ENCODE results near the gene MDFI.

Gene MDFI, protein sequence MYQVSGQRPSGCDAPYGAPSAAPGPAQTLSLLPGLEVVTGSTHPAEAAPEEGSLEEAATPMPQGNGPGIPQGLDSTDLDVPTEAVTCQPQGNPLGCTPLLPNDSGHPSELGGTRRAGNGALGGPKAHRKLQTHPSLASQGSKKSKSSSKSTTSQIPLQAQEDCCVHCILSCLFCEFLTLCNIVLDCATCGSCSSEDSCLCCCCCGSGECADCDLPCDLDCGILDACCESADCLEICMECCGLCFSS

DNA sequence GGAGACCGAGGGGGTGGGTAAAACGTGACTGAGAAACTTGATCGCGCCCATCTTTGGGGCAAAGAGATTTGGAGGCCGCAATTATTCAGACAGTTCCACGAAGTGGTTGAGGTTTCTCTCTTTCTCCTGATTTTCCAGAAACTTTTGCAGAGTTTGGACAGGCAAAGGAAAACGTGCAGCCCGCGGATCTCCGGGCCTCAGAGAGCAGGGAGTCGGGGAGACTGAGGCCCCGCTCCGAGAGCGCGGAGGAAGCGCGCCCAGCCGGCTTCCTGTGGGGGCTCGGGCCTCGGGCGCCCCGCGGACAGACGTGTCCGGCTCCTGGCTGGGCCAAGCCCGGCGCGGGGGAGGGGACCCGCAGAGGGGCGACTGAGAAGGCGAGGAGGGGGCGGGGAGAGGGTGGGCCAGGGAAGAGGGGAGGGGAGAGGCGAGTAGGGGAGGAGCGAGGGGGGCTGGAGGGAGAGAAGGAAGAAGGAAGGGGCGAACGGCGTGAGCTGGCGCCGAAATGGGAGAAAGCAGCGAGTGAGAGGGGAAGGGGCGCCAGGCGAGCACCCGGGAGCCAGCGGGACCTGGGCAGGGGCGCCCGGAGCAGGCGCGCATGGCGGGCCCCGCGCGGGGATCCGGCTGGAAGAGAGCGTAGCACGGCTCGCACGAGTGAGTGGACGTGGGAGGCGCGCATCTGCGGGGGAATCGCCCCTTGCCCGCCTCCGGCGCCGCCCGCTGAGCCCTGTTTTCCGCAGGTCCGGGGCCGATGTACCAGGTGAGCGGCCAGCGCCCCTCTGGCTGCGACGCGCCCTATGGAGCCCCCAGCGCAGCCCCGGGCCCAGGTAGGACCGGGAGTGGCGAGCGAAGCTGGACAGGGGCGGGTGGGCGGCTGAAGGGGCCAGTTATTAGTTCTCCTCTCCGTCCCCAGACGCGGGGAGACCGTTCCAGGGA is at the start of gene MDFI:
TSS of gene MDFI (plus strand) at position 467 of the 933 bp plus-strand sequence. CDS start at position 749, 282 bp downstream.
- H3K4me3 ChIP-seq (ENCODE audit: low read depth, low read length) = no peak within 1 kb of the TSS
- no peak for DNase-seq (ENCODE audit: low read depth)

DNA sequence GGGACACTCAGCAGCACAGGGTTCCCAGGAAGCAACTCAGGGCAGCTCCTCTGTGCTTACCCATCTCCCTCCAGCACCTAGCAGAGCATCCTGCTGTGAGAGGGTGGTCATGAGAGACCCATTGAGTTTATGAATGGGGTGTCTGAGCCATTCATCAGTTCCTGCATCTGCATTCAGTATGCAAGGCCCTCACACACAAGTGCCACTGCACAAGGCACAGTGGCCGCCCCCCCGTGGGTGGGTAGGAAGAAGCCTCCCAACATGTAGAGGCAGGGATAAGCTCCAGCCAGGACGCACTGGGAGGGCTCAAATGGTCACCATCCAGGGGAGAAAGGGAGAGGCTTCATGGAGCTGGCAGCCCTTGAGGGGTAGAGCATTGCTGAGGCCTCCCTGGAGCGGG is 49.0 kb upstream of the MDFI start:
- no peak overlapping the region for H3K4me3 ChIP-seq (ENCODE audit: low read depth, low read length)
- no peak for DNase-seq (ENCODE audit: low read depth)
- TF ChIP-seq, protein P1, sequence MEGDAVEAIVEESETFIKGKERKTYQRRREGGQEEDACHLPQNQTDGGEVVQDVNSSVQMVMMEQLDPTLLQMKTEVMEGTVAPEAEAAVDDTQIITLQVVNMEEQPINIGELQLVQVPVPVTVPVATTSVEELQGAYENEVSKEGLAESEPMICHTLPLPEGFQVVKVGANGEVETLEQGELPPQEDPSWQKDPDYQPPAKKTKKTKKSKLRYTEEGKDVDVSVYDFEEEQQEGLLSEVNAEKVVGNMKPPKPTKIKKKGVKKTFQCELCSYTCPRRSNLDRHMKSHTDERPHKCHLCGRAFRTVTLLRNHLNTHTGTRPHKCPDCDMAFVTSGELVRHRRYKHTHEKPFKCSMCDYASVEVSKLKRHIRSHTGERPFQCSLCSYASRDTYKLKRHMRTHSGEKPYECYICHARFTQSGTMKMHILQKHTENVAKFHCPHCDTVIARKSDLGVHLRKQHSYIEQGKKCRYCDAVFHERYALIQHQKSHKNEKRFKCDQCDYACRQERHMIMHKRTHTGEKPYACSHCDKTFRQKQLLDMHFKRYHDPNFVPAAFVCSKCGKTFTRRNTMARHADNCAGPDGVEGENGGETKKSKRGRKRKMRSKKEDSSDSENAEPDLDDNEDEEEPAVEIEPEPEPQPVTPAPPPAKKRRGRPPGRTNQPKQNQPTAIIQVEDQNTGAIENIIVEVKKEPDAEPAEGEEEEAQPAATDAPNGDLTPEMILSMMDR (IDR thresholded peaks at IDR 0.05; ENCODE audit: insufficient read depth, low read depth, low read length, missing control alignments) = no peak

More for the DNA sequence above, at the start of gene MDFI:
- TF ChIP-seq, protein P1 (IDR thresholded peaks at IDR 0.05; ENCODE audit: insufficient read depth, low read depth, low read length, missing control alignments) = no peak

DNA sequence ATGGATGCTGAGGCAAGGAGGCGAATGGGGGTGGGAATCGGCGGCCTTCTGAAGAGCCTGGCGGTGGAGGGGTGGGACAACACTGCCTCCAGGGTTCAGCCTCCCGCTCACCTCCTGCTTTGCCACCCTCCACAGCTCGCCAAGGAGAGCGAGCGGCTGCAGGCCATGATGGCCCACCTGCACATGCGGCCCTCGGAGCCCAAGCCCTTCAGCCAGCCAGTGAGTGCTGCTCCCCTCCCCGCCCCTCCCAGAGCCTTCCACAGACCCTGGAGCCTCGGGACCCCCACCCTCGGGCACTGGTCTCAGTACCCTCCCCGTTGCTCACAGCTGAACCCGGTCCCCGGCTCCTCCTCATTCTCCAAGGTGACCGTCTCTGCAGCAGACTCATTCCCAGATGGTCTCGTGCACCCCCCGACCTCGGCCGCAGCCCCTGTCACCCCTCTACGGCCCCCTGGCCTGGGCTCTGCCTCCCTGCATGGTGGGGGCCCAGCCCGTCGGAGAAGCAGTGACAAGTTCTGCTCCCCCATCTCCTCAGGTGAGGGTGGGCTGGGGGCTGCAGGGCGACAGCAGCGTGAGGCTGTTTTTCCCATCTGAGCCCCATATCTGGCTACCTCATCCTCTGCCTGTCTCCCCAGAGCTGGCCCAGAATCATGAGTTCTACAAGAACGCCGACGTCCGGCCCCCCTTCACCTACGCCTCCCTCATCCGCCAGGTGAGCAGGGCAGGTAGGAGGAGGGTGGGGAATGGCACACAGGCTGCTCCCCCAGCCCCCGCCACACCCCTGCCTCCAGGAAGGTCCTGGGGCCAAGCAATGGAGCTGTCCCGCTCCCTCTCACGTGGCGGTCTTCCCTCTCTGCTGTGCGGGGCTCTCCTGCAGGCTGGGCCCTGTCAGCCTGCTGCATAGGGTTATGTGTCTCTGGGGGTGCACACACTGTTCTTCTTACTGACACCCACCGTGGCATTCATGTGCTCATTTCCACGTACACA is 48.3 kb upstream of the MDFI start:
- no peak overlapping the region for H3K4me3 ChIP-seq (ENCODE audit: low read depth, low read length)
- no peak for DNase-seq (ENCODE audit: low read depth)
- TF ChIP-seq, protein P1 (IDR thresholded peaks at IDR 0.05; ENCODE audit: insufficient read depth, low read depth, low read length, missing control alignments) = no peak

DNA sequence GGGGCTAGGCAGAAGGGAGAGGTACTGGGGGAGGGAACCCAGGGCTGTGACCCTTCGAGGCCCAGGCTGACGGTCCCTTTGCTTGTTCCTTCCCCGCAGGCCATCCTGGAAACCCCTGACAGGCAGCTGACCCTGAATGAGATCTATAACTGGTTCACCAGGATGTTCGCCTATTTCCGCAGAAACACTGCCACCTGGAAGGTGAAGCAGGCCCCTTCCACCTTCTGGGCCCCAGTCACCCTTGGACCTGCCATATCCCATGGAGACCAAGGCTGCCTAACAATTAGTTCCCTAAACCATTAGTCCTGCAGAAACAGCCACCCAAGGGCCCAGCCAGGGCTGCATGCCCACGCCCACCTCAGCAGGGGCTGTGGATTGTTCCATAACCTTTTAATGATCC is 47.1 kb upstream of the MDFI start:
- no peak overlapping the region for H3K4me3 ChIP-seq (ENCODE audit: low read depth, low read length)
- TF ChIP-seq, protein P1 (IDR thresholded peaks at IDR 0.05; ENCODE audit: insufficient read depth, low read depth, low read length, missing control alignments) = no peak
- no peak for DNase-seq (ENCODE audit: low read depth)

DNA sequence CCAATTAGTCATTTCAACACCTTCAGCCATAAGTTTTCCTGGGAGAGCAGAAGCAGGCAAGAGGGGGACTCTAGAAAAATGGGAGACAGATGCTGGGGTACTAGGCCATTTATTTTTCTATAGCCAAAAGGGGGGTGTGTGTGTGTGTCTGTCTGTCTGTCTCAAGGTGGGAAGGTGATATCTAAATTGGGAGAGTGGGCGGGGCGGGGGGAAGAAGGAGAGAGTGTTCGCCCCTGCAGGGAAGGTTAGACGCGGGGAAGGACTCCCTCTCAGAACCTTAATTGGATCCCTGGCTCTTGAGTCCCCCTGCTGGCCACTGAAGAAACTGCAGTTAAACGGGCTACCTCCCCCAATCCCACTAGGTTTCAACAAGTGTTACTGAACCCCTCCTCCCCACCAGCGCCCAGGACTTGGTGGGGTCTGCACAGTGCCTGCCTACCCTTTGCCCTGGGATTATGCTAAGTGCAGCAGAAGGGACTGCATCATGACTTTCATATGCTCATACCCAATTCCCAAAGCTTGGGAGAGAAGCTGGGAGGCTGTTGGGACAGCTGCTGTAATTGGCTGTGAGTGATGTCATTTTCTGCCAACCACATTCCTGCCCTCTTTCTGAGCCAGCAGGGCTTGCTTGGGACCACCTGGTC is 46.3 kb upstream of the MDFI start:
- peak; percentile 70 for DNase-seq (ENCODE audit: low read depth)
- TF ChIP-seq, protein P1 (IDR thresholded peaks at IDR 0.05; ENCODE audit: insufficient read depth, low read depth, low read length, missing control alignments) = peak; percentile 93
- H3K4me3 ChIP-seq (ENCODE audit: low read depth, low read length) = no peak overlapping the region

DNA sequence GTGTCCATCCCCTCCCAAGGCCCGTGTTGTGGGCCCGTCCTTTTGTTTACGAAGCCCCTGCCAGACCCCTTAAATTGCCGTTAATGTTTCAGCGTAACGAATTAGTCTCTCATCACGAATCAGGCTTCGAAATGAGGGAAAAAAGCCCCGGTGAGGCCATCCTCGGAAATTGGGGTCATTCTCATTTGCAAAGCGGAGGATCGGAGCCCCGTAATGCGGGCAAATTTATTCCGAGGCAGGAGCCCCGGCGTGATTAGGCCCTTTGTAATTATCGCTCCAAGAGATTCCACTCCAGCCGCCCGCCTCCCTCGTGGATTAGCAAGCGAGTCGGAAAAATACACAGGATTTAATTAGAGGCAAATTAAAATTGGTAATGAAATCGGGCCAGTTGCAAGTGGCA is 44.9 kb upstream of the MDFI start:
- TF ChIP-seq, protein P1 (IDR thresholded peaks at IDR 0.05; ENCODE audit: insufficient read depth, low read depth, low read length, missing control alignments) = no peak
- no peak overlapping the region for H3K4me3 ChIP-seq (ENCODE audit: low read depth, low read length)
- no peak for DNase-seq (ENCODE audit: low read depth)

Measured in GM12865 (cell line).